Brain pericyte (primary cell): ENCODE data around the gene AGPAT1.
A peak's percentile ranks its signal among the peaks of the same experiment; 100 is the strongest.
"Not testable (repeated sequence)": the region's sequence is repeated elsewhere in the genome, so short reads cannot be mapped to it uniquely, and the experiment has no call there.

ENCODE experiments used
- DNase-seq: peaks from one replicate; pipeline ENCODE4 v3.0.0-alpha.2; 2012; ENCODE audit warnings: low read depth, low spot score

Gene AGPAT1

DNA sequence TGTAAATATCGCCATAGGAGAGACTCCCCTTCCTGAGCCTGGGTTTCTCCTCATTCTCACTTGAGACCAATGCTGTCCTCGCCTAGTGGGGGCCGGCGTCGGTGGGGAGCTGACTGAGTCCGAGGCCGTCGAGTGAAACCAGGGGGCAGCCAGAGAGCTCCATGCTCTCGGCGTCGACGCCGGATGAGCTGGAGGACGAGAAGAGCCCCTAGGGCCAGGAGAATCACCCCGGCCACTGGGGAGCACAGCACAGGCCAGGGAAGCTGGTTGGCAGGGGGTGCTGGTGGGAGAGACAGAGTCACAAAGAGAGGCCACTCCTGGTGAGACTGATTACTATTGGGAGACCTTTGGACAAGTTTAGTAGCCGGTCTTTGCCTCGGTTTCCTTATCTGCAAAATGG lies 23.0 kb upstream of the AGPAT1 start:
- DNase-seq, result no peak

DNA sequence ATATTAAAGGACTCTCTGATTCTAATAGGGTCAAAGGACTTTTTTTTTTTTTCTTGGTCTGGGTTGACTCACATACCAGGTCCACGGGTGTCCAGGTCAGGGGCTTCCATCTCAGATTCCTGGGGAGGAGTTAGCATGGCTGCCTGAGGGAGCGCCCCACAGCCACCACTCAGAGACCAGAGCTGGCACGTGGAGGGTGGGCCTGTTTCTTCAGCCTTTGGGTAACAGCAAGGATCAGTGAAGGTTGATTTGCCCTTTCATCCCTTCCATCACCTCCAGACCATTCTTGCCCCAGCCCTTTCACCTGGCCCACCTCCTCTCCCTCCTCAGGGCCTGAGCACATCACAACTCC lies 22.4 kb upstream of the AGPAT1 start:
- no peak for DNase-seq

DNA sequence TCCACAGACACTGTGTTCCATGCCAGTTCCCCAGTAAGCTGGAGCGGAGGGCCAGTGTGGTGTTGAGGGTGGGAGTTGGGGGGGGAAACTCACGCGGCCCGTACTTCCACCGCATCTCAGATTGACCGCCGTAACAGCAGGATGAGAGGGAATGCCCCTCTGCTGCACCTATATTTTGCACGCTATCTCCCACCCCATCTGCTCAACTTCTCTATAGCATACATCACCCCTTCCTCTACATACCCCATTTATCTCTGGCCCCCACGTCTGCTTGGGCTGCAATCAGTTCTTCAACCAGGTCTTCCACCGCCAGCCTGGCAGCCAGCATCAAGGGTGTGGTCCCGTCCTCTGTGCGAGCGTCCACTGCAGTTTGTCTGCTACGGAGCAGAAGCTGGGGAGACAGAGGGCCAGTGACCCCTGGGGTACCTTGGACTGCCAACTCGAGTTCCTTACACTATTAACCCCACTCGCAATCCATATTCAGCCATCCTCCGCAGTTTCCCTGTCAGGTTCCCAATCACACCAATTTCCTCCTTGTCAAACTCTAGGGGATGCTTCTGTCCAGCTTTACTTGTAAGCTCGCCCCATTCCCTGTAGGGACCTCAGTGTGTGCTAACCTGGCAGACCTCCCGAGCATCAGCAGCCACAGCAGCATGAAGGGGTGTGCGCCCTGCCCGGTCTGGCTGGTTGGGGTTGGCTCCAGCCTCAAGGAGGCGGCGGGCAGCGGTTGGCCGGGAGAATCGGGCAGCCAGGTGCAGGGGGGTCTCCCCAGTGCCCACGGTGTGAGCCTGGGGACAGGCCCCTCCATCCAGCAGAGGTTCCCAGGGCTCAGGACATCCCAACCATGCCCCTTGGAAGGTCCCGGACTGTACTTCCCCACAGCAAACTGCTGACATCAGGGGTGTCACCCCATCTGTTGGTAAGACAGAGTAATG lies 21.1 kb upstream of the AGPAT1 start:
- DNase-seq, result no peak

DNA sequence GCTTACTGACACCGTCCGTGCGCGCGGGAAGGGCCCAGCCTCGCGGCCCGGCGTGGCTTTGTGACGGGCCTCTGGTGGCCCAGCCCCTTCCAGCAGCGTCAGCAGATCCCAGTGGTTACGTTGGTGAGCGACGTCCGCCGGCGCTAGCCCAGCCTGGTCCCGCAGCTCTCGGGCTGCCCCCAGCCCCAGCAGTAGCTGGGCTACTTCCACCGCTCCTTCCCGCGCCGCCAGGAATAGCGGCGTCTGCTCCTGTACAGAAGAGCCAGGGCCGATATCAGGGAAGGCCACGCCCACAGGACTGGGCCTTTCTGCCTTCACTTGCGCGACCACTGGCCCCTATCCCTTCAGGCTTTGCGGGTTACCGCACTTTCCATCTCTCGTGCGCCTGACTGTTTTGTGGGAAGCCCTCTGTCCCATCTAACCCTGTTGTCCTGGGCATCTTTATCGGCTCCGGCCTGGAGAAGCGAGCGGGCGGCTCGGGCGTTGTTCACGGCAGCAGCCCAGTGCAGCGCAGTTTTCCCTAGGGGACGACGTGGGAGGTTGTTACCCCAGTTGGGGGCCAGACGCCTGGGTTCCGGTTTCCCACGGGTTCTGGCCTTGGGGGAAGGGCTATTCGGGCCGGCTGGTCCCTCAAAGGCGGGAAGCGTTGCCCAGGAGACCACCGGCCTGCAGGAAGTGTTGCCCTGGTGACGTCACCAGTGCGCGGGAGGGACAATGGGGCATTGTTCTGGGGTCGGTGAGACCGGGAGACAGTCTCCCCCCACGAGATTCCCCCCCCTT lies 20.2 kb upstream of the AGPAT1 start:
- no peak for DNase-seq

DNA sequence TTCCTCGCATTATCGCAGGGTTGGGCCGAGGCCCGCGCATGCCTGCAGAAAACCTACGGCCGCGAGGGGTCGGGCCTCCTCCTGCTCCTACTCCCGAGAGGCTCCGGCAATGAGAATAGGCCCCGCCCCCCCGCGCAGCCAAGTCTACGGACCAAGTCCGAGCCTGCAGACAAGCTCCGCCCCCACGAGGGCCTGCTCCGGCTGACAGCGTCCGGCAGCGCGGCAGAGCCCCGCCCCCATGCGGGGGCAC lies 19.7 kb upstream of the AGPAT1 start:
- DNase-seq, result peak; percentile 99

DNA sequence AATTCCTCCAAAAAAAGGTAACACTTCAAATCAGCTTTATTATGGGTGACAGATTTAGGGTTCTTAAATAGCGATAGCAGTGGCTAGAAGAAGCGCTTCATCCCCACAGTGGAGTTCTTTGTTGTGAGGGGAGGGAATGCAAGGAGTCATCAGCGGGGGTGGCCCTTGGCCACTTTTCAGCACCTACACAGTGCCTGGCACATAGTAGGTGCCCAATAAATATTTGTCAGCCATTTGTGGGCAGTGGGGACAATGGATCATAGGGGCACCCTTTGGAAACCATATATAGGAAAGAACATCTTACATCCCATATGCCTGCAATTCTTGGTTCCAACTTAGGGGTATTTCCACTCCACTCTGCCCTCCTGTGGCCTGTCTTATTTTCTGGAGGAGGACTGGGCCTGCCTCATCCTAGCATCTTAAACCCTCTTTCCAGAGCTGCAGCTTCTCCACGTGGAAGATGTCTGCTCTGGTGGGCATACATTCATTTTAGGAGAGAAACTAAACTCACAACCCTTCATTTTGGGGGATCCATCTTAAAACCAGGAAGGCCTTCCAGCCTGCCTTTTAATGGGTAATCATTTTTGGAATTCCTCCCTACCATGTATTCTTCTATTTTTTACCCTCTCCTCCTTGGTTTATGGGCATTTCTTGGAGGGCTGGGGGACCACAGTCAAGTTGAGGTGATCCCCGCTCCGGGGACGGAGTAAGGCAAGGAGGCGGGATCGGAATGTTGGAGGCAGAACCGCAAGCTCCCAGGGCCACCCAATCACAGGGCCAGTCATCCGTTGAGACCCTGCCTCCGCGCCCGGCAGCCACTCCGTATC lies 19.2 kb upstream of the AGPAT1 start:
- no peak for DNase-seq

DNA sequence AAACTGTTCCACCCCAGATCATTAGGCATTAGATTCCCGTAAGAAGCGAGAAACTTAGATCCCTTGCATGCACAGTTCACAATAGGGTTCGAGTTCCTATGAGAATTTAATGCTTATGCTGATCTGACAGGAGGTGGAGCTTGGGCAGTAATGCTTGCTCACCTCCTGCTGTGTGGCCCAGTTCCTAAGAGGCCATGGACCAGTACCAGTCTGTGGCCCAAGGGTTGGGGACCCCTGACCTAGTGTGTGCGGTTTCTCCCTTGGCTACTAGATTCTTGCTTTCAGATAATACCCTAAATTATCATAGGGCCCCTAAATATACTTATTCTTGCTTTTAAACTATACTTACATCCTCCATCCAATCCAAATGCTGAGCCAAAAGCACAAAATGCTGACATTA lies 18.5 kb upstream of the AGPAT1 start:
- DNase-seq, result no peak

DNA sequence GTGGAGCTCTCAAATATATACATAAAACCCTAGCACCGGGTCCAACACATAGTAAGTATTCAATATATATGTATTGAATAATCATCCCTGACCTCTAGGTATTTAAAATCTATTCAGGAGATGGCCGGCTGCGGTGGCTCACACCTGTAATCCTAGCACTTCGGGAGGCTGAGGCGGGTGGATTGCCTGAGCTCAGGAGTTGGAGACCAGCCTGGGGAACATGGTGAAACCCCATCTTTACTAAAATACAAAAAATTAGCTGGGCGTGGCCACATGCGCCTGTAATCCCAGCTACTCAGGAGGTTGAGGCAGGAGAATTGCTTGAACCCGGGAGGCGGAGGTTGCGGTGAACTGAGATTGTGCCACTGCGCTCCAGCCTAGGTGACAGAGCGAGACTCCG lies 17.2 kb upstream of the AGPAT1 start:
- DNase-seq, result not testable (repeated sequence)

DNA sequence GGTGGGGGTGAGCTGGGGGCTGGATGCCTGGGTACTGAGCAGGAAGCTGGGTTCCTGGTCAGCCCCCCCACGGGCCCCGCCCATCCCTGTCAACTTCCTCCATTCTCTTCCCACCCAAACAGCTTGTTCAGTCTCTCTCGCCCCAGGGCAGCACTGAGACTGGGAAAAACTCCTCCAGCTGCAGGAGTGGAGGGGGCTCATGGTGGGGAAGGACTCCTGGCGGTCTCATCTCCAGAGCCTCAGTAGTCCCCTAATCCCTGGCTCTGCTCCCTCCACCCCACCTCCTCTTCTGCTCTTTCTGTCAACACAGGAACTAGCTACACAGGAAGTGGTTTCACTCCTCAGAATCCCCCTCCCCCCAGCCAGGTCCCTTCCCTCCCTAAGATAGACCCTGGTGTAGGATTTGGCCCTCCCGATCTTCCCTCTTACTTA lies 16.7 kb upstream of the AGPAT1 start, which contains the start of gene GPSM3:
GPSM3 (minus strand) TSS at position 36 of the 432 bp plus-strand sequence. CDS start 130 bp downstream, outside the sequence.
- no peak for DNase-seq

DNA sequence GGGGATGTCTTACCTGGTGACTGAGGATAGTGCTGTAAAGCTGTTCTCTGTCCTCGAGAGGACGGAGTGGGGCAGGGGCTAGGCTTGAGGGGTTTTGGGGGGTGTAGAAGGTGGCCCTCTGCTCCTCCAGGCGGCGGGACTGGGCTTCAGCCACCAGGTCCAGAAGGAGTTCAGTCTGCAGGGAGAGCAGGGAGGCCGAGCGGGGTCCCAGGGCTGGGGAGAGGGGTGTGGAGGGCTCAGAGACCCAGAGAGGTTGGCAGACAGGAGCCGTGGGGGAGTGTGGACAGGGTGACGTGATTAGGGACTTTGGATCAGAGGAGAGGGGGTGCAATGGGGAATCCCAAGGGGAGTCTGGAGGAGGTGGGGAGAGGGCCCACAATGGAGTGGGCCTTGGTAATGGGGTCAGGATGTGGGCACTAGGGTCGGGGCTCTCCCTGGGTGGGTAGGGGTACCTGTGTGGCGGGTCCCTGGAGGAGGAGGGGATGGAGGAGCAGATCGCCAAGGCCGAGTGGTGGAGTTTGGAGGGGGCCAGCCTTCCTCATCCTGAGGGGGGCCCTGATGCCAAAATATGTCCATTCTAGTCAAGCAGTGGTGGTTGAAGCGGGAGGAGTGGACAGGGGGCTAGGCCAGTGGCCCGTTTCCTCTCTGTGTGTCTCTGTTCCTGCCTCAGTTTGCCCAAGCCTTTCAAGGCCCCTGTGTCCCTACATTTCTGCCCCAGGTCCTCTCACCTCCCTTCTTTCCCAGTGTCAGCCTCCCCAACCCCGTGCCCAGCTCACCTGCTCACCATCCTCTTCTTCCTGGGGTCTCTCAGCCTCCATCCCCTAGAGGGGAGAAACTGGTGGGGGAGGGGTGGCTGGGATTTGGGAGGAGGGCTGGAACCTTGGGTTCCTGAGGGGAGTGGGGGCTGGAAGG lies 16.1 kb upstream of the AGPAT1 start:
- no peak for DNase-seq

DNA sequence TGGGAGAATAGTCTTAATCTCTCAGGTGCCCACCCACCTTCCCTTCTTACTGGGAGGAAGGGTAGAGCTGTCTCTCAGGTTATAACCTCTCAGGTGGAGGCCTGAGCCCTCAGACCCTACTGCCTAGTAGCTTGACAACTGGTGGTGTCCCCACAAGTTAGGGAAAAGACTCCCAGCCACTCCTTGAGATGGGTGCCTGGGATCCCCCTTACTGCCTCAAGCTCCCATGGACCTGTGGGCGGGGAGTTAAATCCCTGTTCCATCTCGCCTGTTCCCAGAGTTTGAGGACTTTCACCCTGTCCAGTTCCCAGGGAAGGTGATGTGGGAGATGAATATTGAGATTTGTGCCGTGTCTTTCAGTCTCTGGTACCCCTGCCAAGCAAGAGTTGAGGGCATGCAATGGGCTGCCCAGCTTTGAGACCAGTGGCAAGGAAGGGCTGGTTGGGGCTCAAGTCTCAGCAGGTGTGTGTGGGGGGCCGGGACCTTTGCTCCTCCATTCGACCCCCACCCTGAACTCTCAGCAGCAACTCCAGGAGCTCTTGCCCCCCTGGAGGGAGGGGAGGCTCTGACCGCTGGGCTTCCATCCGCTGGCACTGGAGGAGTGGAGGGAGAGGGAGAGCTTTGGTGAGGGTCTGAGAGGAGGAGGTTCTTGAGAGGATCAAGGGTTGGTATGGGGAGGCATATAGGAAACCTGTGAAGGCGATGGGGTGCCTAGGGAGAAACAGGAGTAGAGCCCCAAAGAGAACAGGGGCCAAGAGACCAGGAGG lies 15.2 kb upstream of the AGPAT1 start:
- DNase-seq, result no peak

DNA sequence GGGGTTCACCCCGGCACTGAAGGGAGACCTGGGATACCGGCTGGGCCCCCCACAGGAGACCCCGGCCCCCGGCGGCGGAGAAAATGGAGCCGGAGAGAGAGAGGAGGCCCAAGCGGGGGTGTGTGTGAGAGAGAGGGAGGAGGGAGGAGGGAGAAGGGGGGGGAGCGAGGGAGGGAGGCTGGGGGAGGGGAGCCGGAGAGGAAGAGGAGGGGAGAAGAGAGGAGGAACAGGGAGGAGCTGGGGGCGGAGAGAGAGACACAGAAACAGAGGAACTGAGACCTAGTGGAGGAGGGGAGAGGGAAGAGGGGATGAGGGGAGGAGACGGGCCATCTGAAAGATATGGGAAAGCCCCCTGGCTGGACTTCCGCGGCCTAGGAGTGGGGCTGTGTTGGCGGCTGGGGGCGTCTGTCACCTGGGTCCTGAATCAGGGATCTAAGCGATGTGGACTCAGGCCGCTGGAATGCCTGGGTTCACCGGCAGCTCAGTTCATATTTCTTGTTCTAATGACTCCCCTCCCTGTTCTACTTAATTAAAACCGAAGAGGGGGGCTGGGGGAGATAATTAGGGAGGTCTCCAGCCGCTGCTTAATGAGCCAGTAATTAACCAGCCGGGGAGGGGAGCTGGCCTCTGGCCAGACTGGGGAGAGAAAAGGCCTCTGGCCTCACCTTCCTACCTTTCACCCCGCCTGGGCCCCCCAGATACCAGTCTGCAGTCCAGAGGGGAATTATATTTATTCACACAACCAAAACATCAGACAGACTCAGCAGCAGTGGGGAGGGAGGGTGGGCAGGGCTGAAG lies 14.4 kb upstream of the AGPAT1 start, which contains the start of gene PBX2:
PBX2 (minus strand) TSS at position 149 of the 798 bp plus-strand sequence. CDS start 287 bp downstream, outside the sequence.
- DNase-seq, result peak; percentile 59

DNA sequence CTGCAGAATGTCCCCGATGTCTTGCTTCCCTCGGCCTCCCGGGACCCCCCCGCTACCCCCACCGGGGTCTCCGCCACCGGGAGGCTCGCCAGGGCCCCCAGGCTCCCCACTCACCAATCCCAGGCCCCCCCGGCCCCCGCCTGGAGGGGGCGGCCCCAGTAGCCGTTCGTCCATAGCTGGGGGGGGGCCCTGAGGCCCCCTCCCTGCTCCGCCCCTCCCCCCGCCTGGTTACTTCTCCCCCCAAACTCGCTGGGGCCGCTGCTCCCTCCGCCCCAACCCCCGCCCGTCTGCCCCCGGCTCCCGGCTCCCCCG lies 13.8 kb upstream of the AGPAT1 start:
- no peak for DNase-seq

DNA sequence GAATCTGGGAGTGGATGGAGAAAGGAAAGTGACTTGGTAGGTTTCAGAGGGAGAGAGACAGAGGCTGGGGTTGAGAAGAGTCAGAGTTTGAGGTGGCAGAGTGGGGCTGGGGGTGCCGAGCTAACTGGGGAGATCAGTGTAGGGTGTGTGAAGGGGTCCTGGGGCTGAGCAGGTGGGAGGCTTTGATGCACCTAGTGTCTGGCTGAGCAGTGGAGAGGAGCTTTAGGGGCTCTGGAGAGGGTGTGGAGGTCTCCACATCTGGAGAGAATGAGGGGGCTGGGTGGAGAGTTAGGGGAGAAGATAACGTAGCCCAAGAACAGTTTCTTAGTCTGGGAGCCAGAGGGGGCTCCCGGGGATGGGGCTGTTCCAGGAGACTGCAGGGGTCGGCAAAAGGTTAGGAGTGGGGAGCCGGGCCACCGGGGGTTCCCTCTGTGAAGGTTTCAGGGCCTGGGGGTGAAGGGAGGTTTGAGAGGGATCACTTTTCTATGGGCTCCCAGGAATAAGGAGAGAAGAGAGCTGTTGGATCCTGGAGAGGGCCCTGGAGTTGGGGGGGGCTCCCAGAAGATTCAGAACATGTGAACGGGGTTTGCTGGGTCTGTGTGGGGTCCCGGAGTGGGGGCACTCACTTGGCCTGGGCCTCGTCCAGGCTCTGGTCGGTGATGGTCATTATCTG lies 13.3 kb upstream of the AGPAT1 start:
- no peak for DNase-seq

DNA sequence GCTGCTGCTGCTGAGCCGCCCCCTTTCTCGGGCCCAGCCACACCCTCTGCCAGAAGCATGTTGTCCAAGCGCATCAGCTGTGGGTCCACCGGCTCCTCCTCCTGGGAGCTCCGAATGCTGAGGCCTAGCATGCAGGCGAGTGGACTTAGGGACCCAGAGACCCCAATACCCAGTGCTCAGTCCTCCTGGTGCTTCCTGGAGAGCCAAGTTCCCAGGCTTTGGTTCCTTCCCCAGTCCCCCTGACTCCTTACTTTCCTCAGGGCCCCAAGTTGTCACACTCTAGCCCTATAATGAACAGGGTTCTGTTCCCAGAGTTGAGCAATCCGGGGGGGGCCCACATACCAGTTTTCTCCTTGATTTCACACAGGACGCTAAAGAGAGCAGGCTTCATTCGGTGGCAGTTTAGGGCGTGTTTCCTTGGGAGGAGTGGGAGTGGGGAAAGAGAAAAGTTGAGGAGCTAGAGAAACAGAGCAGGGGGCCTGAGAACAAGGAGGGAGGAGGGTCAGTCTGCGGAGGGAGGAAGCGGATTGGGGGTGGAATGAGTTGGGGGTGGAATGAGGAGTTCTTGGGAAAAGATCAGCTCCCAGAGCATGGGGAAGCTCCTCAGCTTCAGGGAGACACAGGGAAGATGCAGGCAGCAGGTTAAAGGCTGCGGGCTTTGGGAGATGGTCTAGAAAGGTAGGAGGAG lies 12.6 kb upstream of the AGPAT1 start:
- no peak for DNase-seq

DNA sequence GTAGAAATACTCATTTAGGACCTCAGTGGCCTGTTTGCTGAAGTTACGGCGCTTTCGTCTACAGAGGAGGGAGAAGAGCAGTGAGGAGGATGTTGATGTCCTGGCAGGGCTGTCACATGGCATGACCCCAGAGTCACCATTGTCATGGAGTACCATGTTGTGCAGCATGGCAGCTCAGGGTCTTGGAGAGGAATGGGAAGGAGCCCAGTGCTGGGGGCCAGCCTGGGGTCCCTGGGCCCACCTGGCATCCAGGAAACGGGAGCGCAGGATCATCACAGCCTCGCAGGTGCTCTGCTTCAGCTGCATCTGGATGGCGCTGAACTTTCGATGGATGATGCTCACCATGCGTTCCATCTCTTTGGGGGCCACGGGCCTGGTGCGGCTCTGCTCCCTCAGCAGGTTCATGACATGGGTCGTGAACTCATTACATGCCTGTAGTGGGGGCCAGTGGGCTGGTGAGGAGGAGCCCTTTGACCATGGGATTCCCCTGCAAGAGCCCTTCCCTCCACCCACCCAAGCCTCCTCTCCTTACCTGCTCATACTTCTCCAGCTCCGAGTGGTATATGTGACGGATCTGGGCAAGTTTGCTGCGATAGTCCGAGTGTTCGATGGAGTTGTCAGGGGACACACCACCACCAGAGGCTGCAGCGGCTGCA lies 12.0 kb upstream of the AGPAT1 start:
- not testable (repeated sequence) for DNase-seq

DNA sequence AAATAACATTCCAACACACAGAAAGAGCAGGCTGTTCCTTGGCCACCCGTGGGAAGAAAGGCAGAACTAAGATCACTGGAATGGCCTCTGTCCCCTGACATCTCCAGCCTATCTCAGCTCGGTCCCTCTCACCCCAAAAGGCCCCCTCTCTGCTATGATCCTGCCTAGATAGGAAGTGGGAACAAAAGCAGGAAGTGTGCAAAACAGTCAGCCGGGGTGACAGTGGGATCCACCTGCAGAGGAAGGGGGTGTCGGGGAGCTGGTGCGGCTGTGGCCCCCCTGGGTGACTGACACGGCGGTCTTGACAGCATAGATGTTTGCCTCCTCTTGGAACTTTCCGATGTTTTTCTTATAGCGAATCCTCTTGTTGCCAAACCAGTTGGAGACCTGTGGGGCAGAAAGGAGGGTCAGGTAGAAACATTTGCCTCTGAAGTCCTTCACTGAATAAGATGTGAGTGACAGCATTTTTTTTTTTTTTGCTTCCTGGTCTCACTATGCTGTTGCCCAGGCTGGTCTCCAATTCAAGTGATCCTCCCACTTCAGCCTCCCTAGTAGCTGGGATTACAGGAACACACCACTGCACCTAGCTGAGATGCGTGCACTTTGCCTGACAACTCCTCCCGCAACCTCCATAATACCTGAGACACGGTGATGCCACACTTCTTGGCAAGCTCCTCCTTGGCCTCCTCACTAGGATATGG lies 11.3 kb upstream of the AGPAT1 start:
- DNase-seq, result no peak
